Skin epidermis (tissue), 12 donors: ENCODE results near the gene PLB1.

Experiments
- H3K27ac ChIP-seq, 21 experiments: fragments of 200-600 bp; sonication (generic) in 11 of 21; one replicate each; pipeline ENCODE4 v1.5.0; 2020; ENCODE audit warnings: mild to moderate bottlenecking in 3 of 21, inconsistent platforms in 2 of 21, moderate library complexity in 2 of 21
- H3K4me3 ChIP-seq, 7 experiments: fragments of 200-600 bp; sonication (generic) in 2 of 7; one replicate each; pipeline ENCODE4 v1.5.0; 2020; ENCODE audit warnings: inconsistent platforms in 2 of 7, mild to moderate bottlenecking in 2 of 7, moderate library complexity in 1 of 7

PLB1 gene

GRCh38 chr2:28602136-28602660, 106.3 kb downstream of the PLB1 start:
- Histone ChIP-seq H3K4me3 (peak overlapping the region in 1 of 7 experiments; percentile 8), H3K27ac (peak overlapping the region in 16 of 21 experiments; percentile 1 to 76 (median 44))

- Histone ChIP-seq H3K4me3 (no peak overlapping the region), H3K27ac (peak overlapping the region in 16 of 21 experiments; percentile 5 to 76 (median 45))
These were observed 107.1 kb downstream of the PLB1 start for GRCh38 chr2:28602751-28603639.

- H3K27ac ChIP-seq: peak overlapping the region in 12 of 21 experiments; percentile 7 to 76 (median 46)
- H3K4me3 ChIP-seq: no peak overlapping the region
These were observed 108.0 kb downstream of the PLB1 start for GRCh38 chr2:28603821-28604220.

GRCh38 chr2:28604284-28604843, 108.5 kb downstream of the PLB1 start:
- Histone ChIP-seq H3K27ac (peak overlapping the region in 6 of 21 experiments; percentile 30 to 76 (median 52)), H3K4me3 (no peak overlapping the region)

- peak overlapping the region in 1 of 21 experiments; percentile 7 for H3K27ac ChIP-seq
These were observed 111.2 kb downstream of the PLB1 start for GRCh38 chr2:28606986-28607441.

GRCh38 chr2:28607730-28608499, 112.1 kb downstream of the PLB1 start:
- H3K4me3 ChIP-seq: no peak overlapping the region
- peak overlapping the region in 1 of 21 experiments; percentile 7 for H3K27ac ChIP-seq

More at GRCh38 chr2:28606986-28607441, 111.2 kb downstream of the PLB1 start:
- H3K4me3 ChIP-seq: no peak overlapping the region

- H3K27ac ChIP-seq: no peak overlapping the region
These were observed 112.9 kb downstream of the PLB1 start for GRCh38 chr2:28608500-28609424.

GRCh38 chr2:28610583-28611201, 114.8 kb downstream of the PLB1 start:
- Histone ChIP-seq H3K4me3 (no peak overlapping the region), H3K27ac (peak overlapping the region in 13 of 21 experiments; percentile 1 to 70 (median 41))

More at GRCh38 chr2:28608500-28609424, 112.9 kb downstream of the PLB1 start:
- H3K4me3 ChIP-seq: no peak overlapping the region

GRCh38 chr2:28612131-28612812, 116.4 kb downstream of the PLB1 start:
- no peak overlapping the region for H3K4me3 ChIP-seq
- H3K27ac ChIP-seq: peak overlapping the region in 7 of 21 experiments; percentile 62 to 82 (median 75)

GRCh38 chr2:28613186-28613585, 117.3 kb downstream of the PLB1 start:
- peak overlapping the region in 18 of 21 experiments; percentile 2 to 82 (median 68) for H3K27ac ChIP-seq
- no peak overlapping the region for H3K4me3 ChIP-seq

- H3K4me3 ChIP-seq: no peak overlapping the region
- H3K27ac ChIP-seq: peak overlapping the region in 19 of 21 experiments; percentile 41 to 82 (median 67)
These were observed 118.0 kb downstream of the PLB1 start for GRCh38 chr2:28613633-28614501.

GRCh38 chr2:28615706-28616105, 119.8 kb downstream of the PLB1 start:
- Histone ChIP-seq H3K4me3 (no peak overlapping the region), H3K27ac (no peak overlapping the region)

- Histone ChIP-seq H3K4me3 (no peak overlapping the region), H3K27ac (no peak overlapping the region)
These were observed 120.6 kb downstream of the PLB1 start for GRCh38 chr2:28616396-28616999.

- H3K27ac ChIP-seq: peak overlapping the region in 3 of 21 experiments; percentile 48 to 86 (median 82)
These were observed 121.8 kb downstream of the PLB1 start for GRCh38 chr2:28617502-28618184.

More at GRCh38 chr2:28617502-28618184, 121.8 kb downstream of the PLB1 start:
- H3K4me3 ChIP-seq: no peak overlapping the region
